Karpas-422 (cell line): ENCODE results near the gene ZIM2. TPM values are rescaled to one million over a fixed set of nuclear protein-coding genes. Genes with fewer than 3 reads are reported as not detected.
A peak's percentile ranks its signal among the peaks of the same experiment; 100 is the strongest.

ENCODE experiments used
- DNase-seq: peaks from one replicate; pipeline ENCODE4 v3.0.0-alpha.2; 2015
- H2AFZ ChIP-seq: fragments of 200-600 bp; sonication (generic); 2 replicates; pipeline ENCODE4 v1.6.1; 2014; ENCODE audit warnings: antibody characterized with exemption, low read length, mixed read lengths
- H3K27ac ChIP-seq: fragments of 200-600 bp; sonication (generic); 2 replicates; pipeline ENCODE4 v1.5.1; 2014; ENCODE audit warnings: mild to moderate bottlenecking, low read length, moderate library complexity
- H3K27me3 ChIP-seq: fragments of 200-600 bp; sonication (generic); 2 replicates; pipeline ENCODE4 v1.6.1; 2014; ENCODE audit warnings: low read length, mixed read lengths
- H3K36me3 ChIP-seq: fragments of 200-600 bp; sonication (generic); 2 replicates; pipeline ENCODE4 v1.6.1; 2014; ENCODE audit warnings: low read length, mixed read lengths; ENCODE audit not compliant: insufficient read depth
- H3K4me1 ChIP-seq: fragments of 200-600 bp; sonication (generic); 2 replicates; pipeline ENCODE4 v1.6.1; 2014; ENCODE audit warnings: mild to moderate bottlenecking, low read length, mixed read lengths
- H3K4me2 ChIP-seq: fragments of 200-600 bp; sonication (generic); 2 replicates; pipeline ENCODE4 v1.6.1; 2014; ENCODE audit warnings: low read length, low read depth, mild to moderate bottlenecking; ENCODE audit not compliant: poor library complexity, severe bottlenecking
- H3K4me3 ChIP-seq: fragments of 200-600 bp; sonication (generic); 2 replicates; pipeline ENCODE4 v1.5.1; 2014; ENCODE audit warnings: mild to moderate bottlenecking, antibody characterized with exemption, low read length, mixed read lengths
- H3K79me2 ChIP-seq: fragments of 200-600 bp; sonication (generic); 2 replicates; pipeline ENCODE4 v1.6.1; 2014; ENCODE audit warnings: mild to moderate bottlenecking, low read length, mixed read lengths
- H3K9ac ChIP-seq: fragments of 200-600 bp; sonication (generic); 2 replicates; pipeline ENCODE4 v1.6.0; 2014; ENCODE audit warnings: low read length
- H3K9me2 ChIP-seq: fragments of 200-600 bp; sonication (generic), shearing (Covaris generic); replicated peaks from 2 replicates; pipeline ENCODE4 v1.6.0; 2014; ENCODE audit warnings: mild to moderate bottlenecking, low read length, moderate library complexity; ENCODE audit not compliant: insufficient read depth
- H3K9me3 ChIP-seq: fragments of 300-700, 200-600 bp; sonication (generic); 2 replicates; pipeline ENCODE4 v1.6.1; 2014; ENCODE audit warnings: low read length, mixed read lengths
- H4K20me1 ChIP-seq: fragments of 200-600 bp; sonication (generic); 2 replicates; pipeline ENCODE4 v1.6.1; 2014; ENCODE audit warnings: mild to moderate bottlenecking, antibody characterized with exemption, low read length, low read depth; ENCODE audit not compliant: insufficient read depth
- total RNA-seq: library from RNA; depleted of rRNA; stranded (reverse); fragments of >200 nt; shearing (Covaris generic); gene quantifications from 2 replicates; pipeline ENCODE4 v1.2.3, GENCODE V29; 2014; ENCODE audit warnings: low replicate concordance

The ZIM2 gene
- total RNA-seq, 1 experiment from 2014 or later, result not detected

- DNase-seq, result no peak
- Histone ChIP-seq H3K4me2 (no peak overlapping the region), H4K20me1 (no peaks in the 10 kb centered on the region), H3K27ac (no peak overlapping the region), H3K9me3 (peaks cover 36% of the 10 kb centered on the region), H3K4me3 (no peak overlapping the region), H2AFZ (no peak overlapping the region), H3K9ac (no peak overlapping the region), H3K9me2 (no peaks in the 10 kb centered on the region), H3K4me1 (no peaks in the 10 kb centered on the region), H3K27me3 (no peaks in the 10 kb centered on the region), H3K79me2 (no peaks in the 10 kb centered on the region), H3K36me3 (no peaks in the 10 kb centered on the region)
These were observed 79.7 kb downstream of the ZIM2 start for GRCh38 chr19:56760842-56761241.

- Histone ChIP-seq H3K9ac (no peak overlapping the region), H3K9me2 (no peaks in the 10 kb centered on the region), H2AFZ (no peak overlapping the region), H3K27ac (no peak overlapping the region), H3K79me2 (no peaks in the 10 kb centered on the region), H3K4me1 (no peaks in the 10 kb centered on the region), H3K36me3 (no peaks in the 10 kb centered on the region), H4K20me1 (no peaks in the 10 kb centered on the region), H3K9me3 (peaks cover 23% of the 10 kb centered on the region), H3K4me3 (no peak overlapping the region), H3K27me3 (no peaks in the 10 kb centered on the region), H3K4me2 (no peak overlapping the region)
- no peak for DNase-seq
These were observed 81.0 kb downstream of the ZIM2 start for GRCh38 chr19:56759531-56759930.

GRCh38 chr19:56751078-56751489 lies 89.4 kb downstream of the ZIM2 start:
- no peak overlapping the region for H3K9ac ChIP-seq
- H3K4me2 ChIP-seq, result no peak overlapping the region
- no peaks in the 10 kb centered on the region for H3K4me1 ChIP-seq
- no peak overlapping the region for H2AFZ ChIP-seq
- H3K79me2 ChIP-seq, result no peaks in the 10 kb centered on the region
- H3K9me3 ChIP-seq, result no peaks in the 10 kb centered on the region
- H3K27me3 ChIP-seq, result no peaks in the 10 kb centered on the region
- H3K9me2 ChIP-seq, result no peaks in the 10 kb centered on the region
- no peaks in the 10 kb centered on the region for H3K36me3 ChIP-seq
- no peak overlapping the region for H3K4me3 ChIP-seq
- no peak for DNase-seq
- H4K20me1 ChIP-seq, result no peaks in the 10 kb centered on the region
- no peak overlapping the region for H3K27ac ChIP-seq

GRCh38 chr19:56750658-56751057 lies 89.9 kb downstream of the ZIM2 start:
- Histone ChIP-seq H3K9ac (no peak overlapping the region), H3K36me3 (no peaks in the 10 kb centered on the region), H3K9me2 (no peaks in the 10 kb centered on the region), H3K27ac (no peak overlapping the region), H3K4me3 (no peak overlapping the region), H4K20me1 (no peaks in the 10 kb centered on the region), H2AFZ (no peak overlapping the region), H3K4me2 (no peak overlapping the region), H3K9me3 (no peaks in the 10 kb centered on the region), H3K79me2 (no peaks in the 10 kb centered on the region), H3K27me3 (no peaks in the 10 kb centered on the region), H3K4me1 (no peaks in the 10 kb centered on the region)
- no peak for DNase-seq

- Histone ChIP-seq H4K20me1 (no peaks in the 10 kb centered on the region), H3K4me3 (no peak overlapping the region), H3K36me3 (no peaks in the 10 kb centered on the region), H3K27me3 (no peaks in the 10 kb centered on the region), H3K9ac (no peak overlapping the region), H3K9me2 (no peaks in the 10 kb centered on the region), H3K79me2 (no peaks in the 10 kb centered on the region), H3K27ac (no peak overlapping the region), H3K4me1 (no peaks in the 10 kb centered on the region), H3K4me2 (no peak overlapping the region), H3K9me3 (peaks cover 4% of the 10 kb centered on the region), H2AFZ (no peak overlapping the region)
- DNase-seq, result peak; percentile 78
These were observed 92.1 kb downstream of the ZIM2 start for GRCh38 chr19:56748378-56748777.

- Histone ChIP-seq H3K36me3 (no peaks in the 10 kb centered on the region), H3K79me2 (no peaks in the 10 kb centered on the region), H2AFZ (no peak overlapping the region), H4K20me1 (no peaks in the 10 kb centered on the region), H3K9ac (no peak overlapping the region), H3K4me2 (no peak overlapping the region), H3K9me2 (no peaks in the 10 kb centered on the region), H3K27me3 (no peaks in the 10 kb centered on the region), H3K4me3 (no peak overlapping the region), H3K9me3 (peaks cover 13% of the 10 kb centered on the region), H3K27ac (no peak overlapping the region), H3K4me1 (no peaks in the 10 kb centered on the region)
- no peak for DNase-seq
These were observed 94.2 kb downstream of the ZIM2 start for GRCh38 chr19:56746367-56746766.

GRCh38 chr19:56740501-56740900 lies 100.0 kb downstream of the ZIM2 start:
- H3K4me2 ChIP-seq, result no peak overlapping the region
- H3K27ac ChIP-seq, result no peak overlapping the region
- H3K79me2 ChIP-seq, result no peaks in the 10 kb centered on the region
- no peak for DNase-seq
- no peak overlapping the region for H3K4me3 ChIP-seq
- no peaks in the 10 kb centered on the region for H3K27me3 ChIP-seq
- no peaks in the 10 kb centered on the region for H4K20me1 ChIP-seq
- no peaks in the 10 kb centered on the region for H3K4me1 ChIP-seq
- no peak overlapping the region for H3K9ac ChIP-seq
- H3K9me3 ChIP-seq, result peaks cover 30% of the 10 kb centered on the region
- no peak overlapping the region for H2AFZ ChIP-seq
- H3K9me2 ChIP-seq, result no peaks in the 10 kb centered on the region
- no peaks in the 10 kb centered on the region for H3K36me3 ChIP-seq

GRCh38 chr19:56736571-56736970 lies 104.0 kb downstream of the ZIM2 start:
- Histone ChIP-seq H3K9me2 (no peaks in the 10 kb centered on the region), H3K4me3 (no peak overlapping the region), H3K9ac (no peak overlapping the region), H3K4me2 (no peak overlapping the region), H3K27ac (no peak overlapping the region), H3K9me3 (peaks cover 24% of the 10 kb centered on the region), H3K79me2 (no peaks in the 10 kb centered on the region), H4K20me1 (no peaks in the 10 kb centered on the region), H3K4me1 (no peaks in the 10 kb centered on the region), H3K36me3 (no peaks in the 10 kb centered on the region), H2AFZ (no peak overlapping the region), H3K27me3 (no peaks in the 10 kb centered on the region)
- peak; percentile 11 for DNase-seq

- Histone ChIP-seq H3K79me2 (no peaks in the 10 kb centered on the region), H3K27me3 (no peaks in the 10 kb centered on the region), H3K4me2 (no peak overlapping the region), H3K9me3 (peaks cover 36% of the 10 kb centered on the region), H4K20me1 (no peaks in the 10 kb centered on the region), H3K36me3 (no peaks in the 10 kb centered on the region), H3K4me3 (no peak overlapping the region), H3K4me1 (no peaks in the 10 kb centered on the region), H3K9ac (no peak overlapping the region), H3K27ac (no peak overlapping the region), H3K9me2 (no peaks in the 10 kb centered on the region), H2AFZ (no peak overlapping the region)
- peak; percentile 73 for DNase-seq
These were observed 107.5 kb downstream of the ZIM2 start for GRCh38 chr19:56732976-56733375.
